Measurements from ENCODE around the gene SDF4.
A peak's percentile ranks its signal among the peaks of the same experiment; 100 is the strongest.
"Not testable (repeated sequence)": the region's sequence is repeated elsewhere in the genome, so short reads cannot be mapped to it uniquely, and the experiment has no call there.

Gene SDF4

GRCh38 chr1:1176931-1177330 lies 54.9 kb downstream of the SDF4 start:
- ATAC-seq (ENCODE audit: low read depth) (no peak; the same call in 2 of the 3 replicates), DNase-seq (ENCODE audit: low spot score) (no peak)
- no peak for TF ChIP-seq CTCF (IDR thresholded peaks at IDR 0.05; ENCODE audit: poor library complexity, severe bottlenecking)
- H3K9me3 ChIP-seq (ENCODE audit: severe bottlenecking), result no peaks in the 10 kb centered on the region
- no peaks in the 10 kb centered on the region for H3K36me3 ChIP-seq (ENCODE audit: low read depth)
- no peak overlapping the region for H3K27ac ChIP-seq (ENCODE audit: poor library complexity, severe bottlenecking)
- no peaks in the 10 kb centered on the region for H3K27me3 ChIP-seq (ENCODE audit: insufficient read depth, poor library complexity, severe bottlenecking)
- no peak overlapping the region for H3K4me3 ChIP-seq (ENCODE audit: severe bottlenecking)
- H3K4me1 ChIP-seq (ENCODE audit: insufficient read depth, poor library complexity, severe bottlenecking), result no peaks in the 10 kb centered on the region

- H3K4me3 ChIP-seq (ENCODE audit: severe bottlenecking); H3K4me1 ChIP-seq (ENCODE audit: insufficient read depth, poor library complexity, severe bottlenecking); H3K27ac ChIP-seq (ENCODE audit: poor library complexity, severe bottlenecking); H3K9me3 ChIP-seq (ENCODE audit: severe bottlenecking); H3K27me3 ChIP-seq (ENCODE audit: insufficient read depth, poor library complexity, severe bottlenecking); H3K36me3 ChIP-seq (ENCODE audit: low read depth): not testable (repeated sequence)
- ATAC-seq (ENCODE audit: low read depth) (peak; percentile 68), DNase-seq (ENCODE audit: low spot score) (peak; percentile 64)
Measured at GRCh38 chr1:1176063-1176761, 55.6 kb downstream of the SDF4 start.

GRCh38 chr1:1175221-1176062 lies 56.4 kb downstream of the SDF4 start:
- Histone ChIP-seq H3K27ac (ENCODE audit: poor library complexity, severe bottlenecking) (no peak overlapping the region), H3K9me3 (ENCODE audit: severe bottlenecking) (no peaks in the 10 kb centered on the region), H3K4me1 (ENCODE audit: insufficient read depth, poor library complexity, severe bottlenecking) (no peaks in the 10 kb centered on the region), H3K4me3 (ENCODE audit: severe bottlenecking) (no peak overlapping the region), H3K36me3 (ENCODE audit: low read depth) (no peaks in the 10 kb centered on the region), H3K27me3 (ENCODE audit: insufficient read depth, poor library complexity, severe bottlenecking) (no peaks in the 10 kb centered on the region)
- no peak for ATAC-seq (ENCODE audit: low read depth)
- no peak for DNase-seq (ENCODE audit: low spot score)
- TF ChIP-seq CTCF (IDR thresholded peaks at IDR 0.05; ENCODE audit: poor library complexity, severe bottlenecking), result no peak

- peak; percentile 54 for DNase-seq (ENCODE audit: low spot score)
- H3K27ac ChIP-seq (ENCODE audit: poor library complexity, severe bottlenecking), result no peak within 1 kb of the TSS
- no peak within 1 kb of the TSS for H3K4me3 ChIP-seq (ENCODE audit: severe bottlenecking)
- no peaks in the 10 kb centered on the region for H3K4me1 ChIP-seq (ENCODE audit: insufficient read depth, poor library complexity, severe bottlenecking)
- no peak for TF ChIP-seq CTCF (IDR thresholded peaks at IDR 0.05; ENCODE audit: poor library complexity, severe bottlenecking)
- H3K9me3 ChIP-seq (ENCODE audit: severe bottlenecking), result no peaks in the 10 kb centered on the region
- H3K27me3 ChIP-seq (ENCODE audit: insufficient read depth, poor library complexity, severe bottlenecking), result no peaks in the 10 kb centered on the region
- no peaks in the 10 kb centered on the region for H3K36me3 ChIP-seq (ENCODE audit: low read depth)
- no peak for ATAC-seq (ENCODE audit: low read depth)
Measured at GRCh38 chr1:1173793-1174415, 57.9 kb downstream of the SDF4 start, which contains the start of gene TTLL10. Gene TTLL10, plus strand, starts transcription at chr1:1173880. Its CDS starts 5,336 bp downstream, at chr1:1179216.

- Histone ChIP-seq H3K27me3 (ENCODE audit: insufficient read depth, poor library complexity, severe bottlenecking) (no peaks in the 10 kb centered on the region), H3K36me3 (ENCODE audit: low read depth) (no peaks in the 10 kb centered on the region; the same call in 1 of the 2 replicates), H3K9me3 (ENCODE audit: severe bottlenecking) (no peaks in the 10 kb centered on the region), H3K27ac (ENCODE audit: poor library complexity, severe bottlenecking) (no peak overlapping the region), H3K4me3 (ENCODE audit: severe bottlenecking) (no peak overlapping the region), H3K4me1 (ENCODE audit: insufficient read depth, poor library complexity, severe bottlenecking) (no peaks in the 10 kb centered on the region)
- ATAC-seq (ENCODE audit: low read depth) (no peak), DNase-seq (ENCODE audit: low spot score) (no peak)
- TF ChIP-seq CTCF (IDR thresholded peaks at IDR 0.05; ENCODE audit: poor library complexity, severe bottlenecking), result no peak
Measured at GRCh38 chr1:1173061-1173792, 58.6 kb downstream of the SDF4 start.
